ENCODE data around the gene CBX1. TPM values are rescaled to one million over a fixed set of nuclear protein-coding genes. Genes with fewer than 3 reads are reported as not detected.
A peak's percentile ranks its signal among the peaks of the same experiment; 100 is the strongest.

Gene CBX1
- total and polyA plus RNA-seq, 3 donors from 2014 or later: 59.9 to 123 (median 70.1) TPM

DNA sequence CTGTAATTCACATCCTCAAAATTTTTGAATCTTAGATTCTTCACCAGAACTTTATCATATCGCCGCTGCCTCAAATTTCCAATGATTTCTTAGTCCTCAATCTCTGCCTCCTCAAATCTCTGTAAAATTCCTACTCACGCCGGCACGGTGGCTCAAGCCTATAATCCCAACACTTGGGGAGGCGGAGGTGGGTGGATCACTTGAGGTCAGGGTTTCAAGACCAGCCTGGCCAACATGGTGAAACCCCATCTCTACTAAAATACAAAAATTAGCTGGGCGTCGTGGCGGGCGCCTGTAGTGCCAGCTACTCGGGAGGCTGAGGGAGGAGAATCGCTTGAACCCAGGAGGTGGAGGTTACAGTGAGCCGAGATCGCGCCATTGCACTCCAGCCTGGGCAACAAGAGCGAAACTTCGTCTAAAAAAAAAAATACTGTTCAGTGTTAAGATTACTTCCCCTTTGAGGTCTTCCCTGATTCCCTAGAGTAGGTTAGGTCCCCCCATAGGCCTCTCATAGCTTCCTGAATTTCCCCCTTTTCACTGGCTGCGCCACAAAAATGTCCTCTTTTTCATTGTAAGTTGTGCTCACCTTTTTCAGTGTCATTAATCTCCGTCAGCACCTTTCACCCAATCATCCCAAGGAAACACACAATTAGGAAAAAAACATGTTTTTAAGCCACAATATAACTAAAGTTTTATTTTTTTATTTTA is 919 bp upstream of the CBX1 start:
- no peak for DNase-seq
- peak overlapping the region in 1 of 2 donors; percentile 88 for H3K27ac ChIP-seq
- no peak overlapping the region for H3K4me3 ChIP-seq
- TF ChIP-seq POLR2A (IDR thresholded peaks at IDR 0.05): no peak
- no peaks in the 10 kb centered on the region for H3K27me3 ChIP-seq
- H3K36me3 ChIP-seq (ENCODE audit: low read depth, missing control alignments): no peaks in the 10 kb centered on the region
- 62 to 67% methylated on average over 19 of the region's 19 CpGs for WGBS, 2 donors
- no peaks in the 10 kb centered on the region for H3K9me3 ChIP-seq
- peaks cover 7% of the 10 kb centered on the region for H3K4me1 ChIP-seq
- intact Hi-C loops (cut with DNase I; ENCODE audit: low total_unique reads): no loop called here

DNA sequence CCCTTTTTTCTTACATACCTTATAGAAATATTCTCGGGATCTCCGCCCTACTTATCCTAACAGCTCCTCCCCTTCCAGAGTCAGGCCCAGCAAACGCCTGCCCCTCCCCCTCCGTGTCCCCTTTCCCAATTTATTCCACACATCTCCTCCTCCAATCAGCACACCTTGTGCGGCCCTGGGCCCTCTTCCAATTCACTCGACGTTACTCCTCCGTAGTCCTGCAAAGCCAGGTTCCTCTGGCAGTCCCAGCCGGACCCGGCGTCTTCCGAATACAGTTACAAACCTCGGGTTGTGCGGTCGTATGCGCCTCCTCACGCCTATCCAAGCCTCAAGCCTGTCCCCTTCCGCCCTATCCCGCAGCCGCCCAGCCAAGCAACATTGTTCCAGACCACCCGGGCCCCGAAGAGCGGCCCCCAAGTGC is 677 bp downstream of the CBX1 start:
- H3K4me1 ChIP-seq: peaks cover 4% of the 10 kb centered on the region
- H3K9me3 ChIP-seq: no peaks in the 10 kb centered on the region
- H3K4me3 ChIP-seq: peak overlapping the region; percentile 77 to 87
- TF ChIP-seq, protein P1, sequence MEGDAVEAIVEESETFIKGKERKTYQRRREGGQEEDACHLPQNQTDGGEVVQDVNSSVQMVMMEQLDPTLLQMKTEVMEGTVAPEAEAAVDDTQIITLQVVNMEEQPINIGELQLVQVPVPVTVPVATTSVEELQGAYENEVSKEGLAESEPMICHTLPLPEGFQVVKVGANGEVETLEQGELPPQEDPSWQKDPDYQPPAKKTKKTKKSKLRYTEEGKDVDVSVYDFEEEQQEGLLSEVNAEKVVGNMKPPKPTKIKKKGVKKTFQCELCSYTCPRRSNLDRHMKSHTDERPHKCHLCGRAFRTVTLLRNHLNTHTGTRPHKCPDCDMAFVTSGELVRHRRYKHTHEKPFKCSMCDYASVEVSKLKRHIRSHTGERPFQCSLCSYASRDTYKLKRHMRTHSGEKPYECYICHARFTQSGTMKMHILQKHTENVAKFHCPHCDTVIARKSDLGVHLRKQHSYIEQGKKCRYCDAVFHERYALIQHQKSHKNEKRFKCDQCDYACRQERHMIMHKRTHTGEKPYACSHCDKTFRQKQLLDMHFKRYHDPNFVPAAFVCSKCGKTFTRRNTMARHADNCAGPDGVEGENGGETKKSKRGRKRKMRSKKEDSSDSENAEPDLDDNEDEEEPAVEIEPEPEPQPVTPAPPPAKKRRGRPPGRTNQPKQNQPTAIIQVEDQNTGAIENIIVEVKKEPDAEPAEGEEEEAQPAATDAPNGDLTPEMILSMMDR (IDR thresholded peaks at IDR 0.05): no peak
- TF ChIP-seq POLR2A (IDR thresholded peaks at IDR 0.05): no peak
- intact Hi-C loops (cut with DNase I; ENCODE audit: low total_unique reads): no loop called here
- 0 to 1% methylated on average over 20 to 23 of the region's 23 CpGs for WGBS, 2 donors
- no peaks in the 10 kb centered on the region for H3K36me3 ChIP-seq (ENCODE audit: low read depth, missing control alignments)
- DNase-seq: peak; percentile 78
- no peaks in the 10 kb centered on the region for H3K27me3 ChIP-seq
- peak overlapping the region; percentile 60 to 88 for H3K27ac ChIP-seq

DNA sequence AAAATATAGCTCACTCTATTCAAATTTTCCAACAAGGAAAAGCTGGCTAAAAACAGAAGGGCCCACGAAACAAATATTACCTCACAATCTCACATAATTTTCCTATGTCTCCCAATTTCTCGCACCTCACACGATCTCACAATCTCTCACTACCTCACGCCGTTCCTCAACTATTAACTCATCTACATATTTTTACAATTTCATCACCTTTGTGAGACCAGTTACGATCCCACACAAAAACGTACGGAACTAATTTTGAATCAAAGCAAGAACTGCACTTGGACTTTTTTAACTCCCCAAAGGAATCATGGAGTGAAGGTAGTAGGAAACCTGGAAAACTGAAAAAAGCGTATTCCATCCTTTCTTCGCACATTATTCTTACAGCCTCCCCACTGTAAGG is 1.1 kb downstream of the CBX1 start:
- Histone ChIP-seq H3K36me3 (ENCODE audit: low read depth, missing control alignments) (no peaks in the 10 kb centered on the region), H3K4me1 (peaks cover 4% of the 10 kb centered on the region), H3K27ac (peak overlapping the region in 1 of 2 donors; percentile 88), H3K9me3 (no peaks in the 10 kb centered on the region), H3K4me3 (peak overlapping the region; percentile 77 to 87), H3K27me3 (no peaks in the 10 kb centered on the region)
- WGBS, 2 donors: 11 to 22% methylated on average over 10 of the region's 10 CpGs
- no peak for TF ChIP-seq POLR2A (IDR thresholded peaks at IDR 0.05)
- TF ChIP-seq, protein P1 (IDR thresholded peaks at IDR 0.05): no peak
- DNase-seq: no peak
- intact Hi-C loops (cut with DNase I; ENCODE audit: low total_unique reads): no loop called here

DNA sequence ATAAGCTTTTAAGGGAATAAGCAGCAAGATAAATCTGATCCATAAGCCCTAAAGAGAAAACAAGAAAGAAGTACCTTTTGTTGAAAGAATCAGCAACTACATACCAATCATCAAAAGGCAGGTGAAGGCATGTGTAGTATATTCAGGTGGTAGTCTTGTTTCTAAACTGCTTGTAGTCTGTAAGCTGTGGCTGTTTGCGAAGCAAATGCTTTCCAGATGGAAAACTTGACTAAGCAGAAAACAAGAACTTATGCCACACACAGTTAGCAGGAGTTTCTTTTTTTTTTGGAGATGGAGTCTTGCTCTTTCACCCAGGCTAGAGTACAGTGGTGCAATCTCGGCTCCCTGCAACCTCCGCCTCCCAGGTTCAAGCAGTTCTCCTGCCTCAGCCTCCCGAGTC is 5.7 kb downstream of the CBX1 start:
- 71% methylated on average over 4 of the region's 4 CpGs for WGBS, 2 donors

DNA sequence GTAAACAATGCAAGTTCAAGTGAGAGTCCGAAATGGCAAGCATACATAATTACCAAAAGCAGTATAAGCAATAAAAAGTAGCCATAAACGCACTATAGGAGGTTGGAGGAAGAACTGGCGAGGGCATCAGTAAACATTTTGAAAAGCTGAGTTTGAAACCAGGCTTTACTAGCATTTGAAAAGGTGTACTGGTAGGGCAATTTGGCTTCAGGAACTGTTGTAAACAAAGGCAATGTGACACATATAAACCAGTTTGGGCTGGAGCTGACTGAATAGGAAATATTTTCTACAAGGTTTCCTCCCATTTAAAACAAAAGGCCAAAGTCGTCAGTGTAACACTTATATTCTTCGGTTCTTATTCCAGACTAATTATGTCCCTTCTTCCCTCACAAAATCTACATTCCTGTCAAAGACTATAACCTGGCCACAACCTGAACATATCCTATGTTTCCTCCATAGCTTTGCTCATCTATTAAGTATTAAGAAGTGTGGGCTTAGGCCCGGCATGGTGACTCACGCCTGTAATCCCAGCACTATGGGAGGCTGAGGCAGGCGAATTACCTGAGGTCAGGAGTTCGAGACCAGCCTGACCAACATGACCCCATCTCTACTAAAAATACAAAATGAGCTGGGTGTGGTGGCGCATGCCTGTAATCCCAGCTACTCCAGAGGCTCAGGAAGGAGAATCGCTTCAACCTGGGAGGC is 7.8 kb downstream of the CBX1 start:
- H3K27ac ChIP-seq: no peak overlapping the region
- H3K4me1 ChIP-seq: no peaks in the 10 kb centered on the region
- H3K36me3 ChIP-seq (ENCODE audit: low read depth, missing control alignments): no peaks in the 10 kb centered on the region
- H3K27me3 ChIP-seq: no peaks in the 10 kb centered on the region
- 88 to 91% methylated on average over 11 of the region's 11 CpGs for WGBS, 2 donors
- no peak overlapping the region for H3K4me3 ChIP-seq
- TF ChIP-seq, protein P1 (IDR thresholded peaks at IDR 0.05): no peak
- TF ChIP-seq POLR2A (IDR thresholded peaks at IDR 0.05): no peak
- H3K9me3 ChIP-seq: no peaks in the 10 kb centered on the region
- DNase-seq: no peak
- intact Hi-C loops (cut with DNase I; ENCODE audit: low total_unique reads): no loop called here

More for the DNA sequence above, 5.7 kb downstream of the CBX1 start:
- no peak overlapping the region for H3K4me3 ChIP-seq
- H3K27ac ChIP-seq: no peak overlapping the region
- intact Hi-C loops (cut with DNase I; ENCODE audit: low total_unique reads): no loop called here
- no peak for TF ChIP-seq POLR2A (IDR thresholded peaks at IDR 0.05)
- TF ChIP-seq, protein P1 (IDR thresholded peaks at IDR 0.05): no peak
- no peak for DNase-seq
- H3K4me1 ChIP-seq: peaks cover 4% of the 10 kb centered on the region
- H3K36me3 ChIP-seq (ENCODE audit: low read depth, missing control alignments): no peaks in the 10 kb centered on the region
- no peaks in the 10 kb centered on the region for H3K27me3 ChIP-seq
- H3K9me3 ChIP-seq: no peaks in the 10 kb centered on the region

Data from testis (tissue), 3 donors.